HG03460 (cell line): ENCODE data around the gene MOB3B.

Experiments
- ATAC-seq: cut with Tn5 transposase; IDR thresholded peaks from one replicate; pipeline ENCODE4 v1.9.1; 2021; ENCODE audit not compliant: unreplicated experiment

Gene MOB3B

GRCh38 chr9:27293996-27294395 is 235.6 kb downstream of the MOB3B start:
- no peak for ATAC-seq

GRCh38 chr9:27292659-27293405 is 236.8 kb downstream of the MOB3B start:
- no peak for ATAC-seq

GRCh38 chr9:27291292-27291691 is 238.3 kb downstream of the MOB3B start:
- no peak for ATAC-seq

- ATAC-seq, result no peak
Measured at GRCh38 chr9:27282269-27282668, 247.3 kb downstream of the MOB3B start.

- no peak for ATAC-seq
Measured at GRCh38 chr9:27280860-27281259, 248.8 kb downstream of the MOB3B start.

- no peak for ATAC-seq
Measured at GRCh38 chr9:27280249-27280648, 249.4 kb downstream of the MOB3B start.

- ATAC-seq, result no peak
Measured at GRCh38 chr9:27279611-27280010, 250.0 kb downstream of the MOB3B start.

- no peak for ATAC-seq
Measured at GRCh38 chr9:27278374-27278773, 251.2 kb downstream of the MOB3B start.

GRCh38 chr9:27276193-27277030 is 253.2 kb downstream of the MOB3B start:
- ATAC-seq, result peak; percentile 49
